ENCODE results near the gene CDK6.

DNA sequence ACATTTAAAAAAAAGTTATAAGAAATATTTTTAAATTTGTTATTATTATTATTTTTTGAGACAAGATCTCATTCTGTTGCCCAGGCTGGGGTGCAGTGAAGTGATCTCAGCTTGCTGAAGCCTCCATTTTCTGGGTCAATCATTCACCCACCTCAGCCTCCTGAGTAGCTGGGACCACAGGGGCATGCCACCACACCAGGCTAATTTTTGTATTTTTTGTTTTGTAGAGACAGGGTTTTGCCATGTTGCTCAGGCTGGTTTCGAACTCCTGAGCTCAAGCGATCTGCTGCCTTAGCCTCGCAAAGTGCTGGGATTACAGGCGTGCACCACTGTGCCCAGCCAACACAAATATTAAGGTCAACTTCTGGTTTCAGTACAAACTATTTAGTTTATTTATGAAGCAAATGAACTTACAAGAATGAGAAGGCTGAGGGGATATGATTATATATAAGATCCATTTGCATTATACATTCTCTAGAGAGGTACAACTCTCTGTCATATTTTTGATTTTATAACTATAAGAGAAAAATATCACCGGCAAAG, 200.3 kb downstream of the CDK6 start:
- TF ChIP-seq CTCF (IDR thresholded peaks at IDR 0.05; ENCODE audit: low read depth, low read length): no peak
- no peak for TF ChIP-seq EZH2phosphoT487 (IDR thresholded peaks at IDR 0.05; ENCODE audit: low read depth)

Measured in OCI-LY3 (cell line).